Measurements from ENCODE around the gene POLA2. TPM values are rescaled to one million over a fixed set of nuclear protein-coding genes. Genes with fewer than 3 reads are reported as not detected.

POLA2 gene
- total and polyA plus RNA-seq, 2 donors (not counting 3 experiments of a cell fraction or from before 2014, with no cell fraction given): 24.0 to 30.0 TPM

DNA sequence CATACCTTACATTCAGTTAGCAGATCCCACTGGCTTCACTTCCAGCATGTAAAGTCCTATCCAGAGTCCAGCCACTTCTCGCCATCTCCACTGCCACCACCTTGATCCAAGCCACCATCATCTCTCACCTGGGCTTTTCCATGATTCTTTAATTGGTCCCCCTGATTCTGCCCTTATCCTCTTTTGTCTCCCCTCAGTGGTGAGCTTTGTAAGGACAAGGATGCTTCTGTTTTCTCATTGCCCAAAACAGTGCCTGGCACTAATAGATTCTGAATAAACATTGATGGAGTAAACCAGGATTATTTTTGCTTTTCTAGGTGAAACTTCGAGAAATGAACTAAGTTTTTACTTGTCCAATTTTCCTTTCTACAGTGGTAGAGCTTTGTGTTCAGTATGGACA, 4.4 kb downstream of the POLA2 start:
- no peak overlapping the region for H3K4me3 ChIP-seq (replicated peaks in 1 of 3; ENCODE audit: insufficient read depth in 1 of 3, low read depth in 1 of 3, low read length in 3 of 3)
- no peak for FAIRE-seq
- H2AFZ ChIP-seq (ENCODE audit: low read depth, low read length): no peak overlapping the region
- H3K27ac ChIP-seq (ENCODE audit: insufficient read depth, low read depth, low read length): no peak overlapping the region
- H4K20me1 ChIP-seq (replicated peaks; ENCODE audit: control insufficient read depth, extremely low read depth, insufficient read depth, low read length): no peaks in the 10 kb centered on the region
- BruUV-seq (replicated peaks): no TSS peak
- intact Hi-C loops (cut with micrococcal nuclease) (no loop called here), dilution Hi-C loops (cut with MboI; ENCODE audit: extremely low pct_ligation_motif_present, low sequenced_read_pairs) (no loop called here)
- no peaks in the 10 kb centered on the region for H3K9me3 ChIP-seq (replicated peaks; ENCODE audit: control insufficient read depth, insufficient read depth, low read length)
- H3K4me2 ChIP-seq (ENCODE audit: insufficient read depth, low read length): no peak overlapping the region
- CTCF ChIA-PET: interaction anchor here (0.7 to 4.1 kb wide), 5 partner anchors 15 to 75 kb away, joined by 3 to 28 read pairs (median 7); no protein-coding TSS in a partner anchor
- TF ChIP-seq GATA2 (IDR thresholded peaks at IDR 0.05; ENCODE audit: insufficient read depth, insufficient read length, low read depth, low read length): no peak
- TF ChIP-seq JUN (IDR thresholded peaks at IDR 0.05; ENCODE audit: borderline replicate concordance, insufficient read depth, insufficient read length, low read depth): no peak
- TF ChIP-seq FOS (IDR thresholded peaks at IDR 0.05; ENCODE audit: borderline replicate concordance, insufficient read depth, low read length): no peak
- TF ChIP-seq POLR2AphosphoS5 (IDR thresholded peaks at IDR 0.05; ENCODE audit: insufficient read depth, low read depth, low read length): no peak
- no peak for TF ChIP-seq EZH2 (IDR thresholded peaks at IDR 0.05; ENCODE audit: borderline replicate concordance, low read depth, low read length, severe bottlenecking)
- TF ChIP-seq, protein P1, sequence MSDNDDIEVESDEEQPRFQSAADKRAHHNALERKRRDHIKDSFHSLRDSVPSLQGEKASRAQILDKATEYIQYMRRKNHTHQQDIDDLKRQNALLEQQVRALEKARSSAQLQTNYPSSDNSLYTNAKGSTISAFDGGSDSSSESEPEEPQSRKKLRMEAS (IDR thresholded peaks at IDR 0.05; ENCODE audit: insufficient read depth, insufficient read length): no peak
- TF ChIP-seq POLR2A (IDR thresholded peaks at IDR 0.05; ENCODE audit: low read depth, low read length): no peak
- TF ChIP-seq MYC (IDR thresholded peaks at IDR 0.05; ENCODE audit: low read depth, low read length): no peak
- TF ChIP-seq, protein P2, sequence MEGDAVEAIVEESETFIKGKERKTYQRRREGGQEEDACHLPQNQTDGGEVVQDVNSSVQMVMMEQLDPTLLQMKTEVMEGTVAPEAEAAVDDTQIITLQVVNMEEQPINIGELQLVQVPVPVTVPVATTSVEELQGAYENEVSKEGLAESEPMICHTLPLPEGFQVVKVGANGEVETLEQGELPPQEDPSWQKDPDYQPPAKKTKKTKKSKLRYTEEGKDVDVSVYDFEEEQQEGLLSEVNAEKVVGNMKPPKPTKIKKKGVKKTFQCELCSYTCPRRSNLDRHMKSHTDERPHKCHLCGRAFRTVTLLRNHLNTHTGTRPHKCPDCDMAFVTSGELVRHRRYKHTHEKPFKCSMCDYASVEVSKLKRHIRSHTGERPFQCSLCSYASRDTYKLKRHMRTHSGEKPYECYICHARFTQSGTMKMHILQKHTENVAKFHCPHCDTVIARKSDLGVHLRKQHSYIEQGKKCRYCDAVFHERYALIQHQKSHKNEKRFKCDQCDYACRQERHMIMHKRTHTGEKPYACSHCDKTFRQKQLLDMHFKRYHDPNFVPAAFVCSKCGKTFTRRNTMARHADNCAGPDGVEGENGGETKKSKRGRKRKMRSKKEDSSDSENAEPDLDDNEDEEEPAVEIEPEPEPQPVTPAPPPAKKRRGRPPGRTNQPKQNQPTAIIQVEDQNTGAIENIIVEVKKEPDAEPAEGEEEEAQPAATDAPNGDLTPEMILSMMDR (IDR thresholded peaks at IDR 0.05; ENCODE audit: extremely low read depth in 1 of 2, insufficient read depth in 1 of 2, low read depth in 1 of 2, low read length in 2 of 2): no peak
- no peaks in the 10 kb centered on the region for H3K9me1 ChIP-seq (replicated peaks; ENCODE audit: control insufficient read depth, extremely low read depth, insufficient read depth, low read length)
- H3K27me3 ChIP-seq (ENCODE audit: control insufficient read depth in 2 of 2, insufficient read depth in 2 of 2, low read length in 2 of 2): no peaks in the 10 kb centered on the region
- no peak overlapping the region for H3K9ac ChIP-seq (replicated peaks; ENCODE audit: extremely low read depth, insufficient read depth, low read length)
- POLR2A ChIA-PET: no interaction called here
- no peak for DNase-seq (ENCODE audit: low read depth, low spot score)
- peaks cover 25% of the 10 kb centered on the region for H3K79me2 ChIP-seq (ENCODE audit: control insufficient read depth, insufficient read depth, low read length)
- H3K4me1 ChIP-seq (ENCODE audit: control insufficient read depth, extremely low read depth, insufficient read depth, low read length): peaks cover 9% of the 10 kb centered on the region
- peaks cover 3 to 8% of the 10 kb centered on the region in 2 experiments for H3K36me3 ChIP-seq (ENCODE audit: control insufficient read depth in 2 of 2, extremely low read depth in 1 of 2, insufficient read depth in 2 of 2, low read length in 2 of 2)

All from endothelial cell of umbilical vein (primary cell).